ENCODE measurements around the gene ENAH.

Gene ENAH

DNA sequence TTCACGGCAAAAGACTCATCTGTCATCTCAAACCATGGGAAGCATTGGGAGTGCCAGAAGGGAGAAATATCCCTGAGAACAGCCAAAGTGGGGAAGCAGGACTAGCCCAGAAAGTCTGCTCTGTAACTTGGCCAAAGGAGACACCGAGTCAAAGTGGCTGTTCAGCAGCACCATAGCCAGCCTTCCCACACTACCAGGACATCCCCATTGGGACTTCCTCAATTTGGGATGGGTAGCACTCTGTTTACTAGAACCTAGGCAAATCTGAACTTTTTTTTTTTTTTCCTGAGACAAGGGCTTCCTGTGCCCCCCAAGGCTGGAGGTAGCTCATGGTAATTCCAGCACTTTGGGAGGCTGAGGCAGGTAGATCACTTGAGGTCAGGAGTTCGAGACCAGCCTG is 93.0 kb downstream of the ENAH start:
- no peak for DNase-seq (ENCODE audit: low read depth)

- no peak for DNase-seq (ENCODE audit: low read depth)
Observed at GRCh38 chr1:225559326-225559725, 93.6 kb downstream of the ENAH start.

DNA sequence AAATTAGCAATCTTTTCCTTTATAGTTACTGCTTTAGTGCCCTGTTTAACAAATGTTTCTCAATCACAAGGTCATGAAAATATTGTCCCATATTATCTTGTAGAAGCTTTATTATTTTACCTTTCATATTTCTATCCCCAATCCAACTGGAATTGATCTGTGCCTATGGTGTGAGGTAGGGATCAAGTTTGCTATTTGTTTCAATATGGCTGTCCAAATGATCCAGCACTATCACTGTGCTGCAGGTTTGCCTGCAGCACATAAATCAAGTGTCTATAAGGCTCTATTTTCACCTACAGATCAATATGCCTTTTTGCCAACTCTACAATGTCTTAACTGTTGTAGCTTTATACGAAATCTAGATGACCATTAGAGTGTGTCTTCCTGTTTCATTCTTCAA is 96.2 kb downstream of the ENAH start:
- no peak for DNase-seq (ENCODE audit: low read depth)

GRCh38 chr1:225555821-225556220 is 97.1 kb downstream of the ENAH start:
- DNase-seq (ENCODE audit: low read depth), result no peak

- DNase-seq (ENCODE audit: low read depth), result no peak
Observed at GRCh38 chr1:225554216-225554812, 98.6 kb downstream of the ENAH start.

GRCh38 chr1:225549821-225550220 is 103.1 kb downstream of the ENAH start:
- DNase-seq (ENCODE audit: low read depth), result no peak

DNA sequence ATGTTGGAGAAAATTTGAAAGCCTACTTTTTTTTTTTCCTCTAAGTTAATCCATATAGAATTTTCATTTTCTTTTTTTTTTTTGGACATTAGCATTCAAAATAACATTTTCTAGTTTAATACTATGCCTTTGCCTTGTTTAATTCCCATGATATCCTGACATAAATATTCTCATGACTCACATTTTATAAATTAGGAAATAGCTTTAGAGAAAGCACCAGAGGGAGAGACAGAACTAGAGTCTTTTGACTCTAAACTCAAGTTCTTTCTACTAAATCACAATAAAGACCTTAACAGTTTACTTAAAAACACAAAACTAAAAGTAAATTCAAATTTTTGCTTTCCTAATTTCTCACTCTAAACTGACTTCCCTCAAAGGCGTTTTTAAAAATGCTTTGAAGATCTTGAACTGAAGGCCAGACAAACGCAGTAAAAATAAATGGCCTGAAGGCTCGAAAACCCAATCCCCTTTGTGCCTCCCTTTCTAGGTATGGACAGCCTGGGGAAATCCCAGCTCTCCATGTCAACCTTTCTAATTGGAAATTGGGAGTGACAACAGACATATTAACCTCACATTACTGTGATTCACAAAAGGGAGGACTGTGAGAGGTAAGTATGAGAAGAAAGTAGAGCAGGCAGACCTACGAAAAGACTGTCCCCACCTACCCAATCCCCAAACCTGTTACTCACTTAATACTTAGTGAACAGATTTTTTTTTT is 104.6 kb downstream of the ENAH start:
- no peak for DNase-seq (ENCODE audit: low read depth)

GRCh38 chr1:225545649-225546048 is 107.3 kb downstream of the ENAH start:
- no peak for DNase-seq (ENCODE audit: low read depth)

- DNase-seq (ENCODE audit: low read depth), result no peak
Observed at GRCh38 chr1:225544924-225545323, 108.0 kb downstream of the ENAH start.

DNA sequence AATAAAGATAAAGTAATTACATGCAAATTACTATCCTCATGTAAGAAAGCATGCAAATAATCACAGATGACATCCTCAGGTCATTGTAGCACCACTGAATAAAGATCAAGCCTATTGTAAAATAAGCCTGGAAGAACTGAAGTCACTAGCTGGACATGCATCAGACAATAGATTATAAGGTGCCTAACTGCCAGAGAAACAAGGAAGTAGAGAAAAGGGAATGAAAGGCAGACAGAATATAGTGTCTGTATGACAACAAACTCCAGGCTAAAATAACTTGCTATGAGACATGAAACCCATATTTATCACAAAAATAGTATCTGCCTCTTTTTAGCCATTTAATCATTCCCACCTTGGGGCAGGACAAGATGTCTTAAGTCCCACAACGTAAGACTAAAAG is 108.7 kb downstream of the ENAH start:
- no peak for DNase-seq (ENCODE audit: low read depth)

GRCh38 chr1:225543350-225543749 is 109.6 kb downstream of the ENAH start:
- DNase-seq (ENCODE audit: low read depth), result no peak

- no peak for DNase-seq (ENCODE audit: low read depth)
Observed at GRCh38 chr1:225541383-225541782, 111.5 kb downstream of the ENAH start.

DNA sequence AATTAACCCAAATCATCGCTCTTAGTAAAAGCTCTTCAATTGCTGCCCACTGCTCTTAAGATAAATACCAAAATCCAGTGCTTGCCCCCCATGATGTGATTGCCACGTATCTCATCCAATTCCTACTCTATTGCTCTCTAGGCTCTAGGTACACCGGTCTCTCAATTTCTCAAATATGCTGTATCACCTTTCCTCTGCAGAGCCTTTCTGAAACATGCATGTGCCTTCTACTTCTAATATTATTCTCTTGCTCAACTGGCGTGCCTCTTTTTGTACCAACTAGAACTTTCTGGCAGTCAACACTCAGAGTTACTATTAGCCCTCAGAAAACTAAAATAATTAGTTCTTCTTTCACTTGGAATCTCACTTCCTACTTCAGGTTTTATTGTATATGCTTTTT is 113.3 kb downstream of the ENAH start:
- no peak for DNase-seq (ENCODE audit: low read depth)

DNA sequence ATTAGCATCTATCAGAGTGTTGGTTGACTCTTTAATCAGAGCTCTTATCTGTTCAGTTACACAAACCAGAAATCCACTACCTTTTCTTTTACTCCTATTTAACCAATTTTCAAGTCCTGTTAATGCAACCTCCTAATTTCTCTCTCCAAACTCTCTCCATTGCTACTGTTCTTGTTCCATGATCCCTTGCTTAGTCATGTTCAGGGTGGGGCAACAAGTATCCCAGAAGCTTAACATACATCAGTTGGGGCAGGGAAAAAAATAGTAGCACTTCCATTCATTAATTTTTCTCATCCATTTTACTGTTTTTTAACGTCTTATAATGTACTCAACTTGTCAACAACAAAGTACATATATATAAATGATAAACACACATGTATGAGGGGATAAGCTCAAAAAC is 113.9 kb downstream of the ENAH start:
- DNase-seq (ENCODE audit: low read depth), result no peak

DNA sequence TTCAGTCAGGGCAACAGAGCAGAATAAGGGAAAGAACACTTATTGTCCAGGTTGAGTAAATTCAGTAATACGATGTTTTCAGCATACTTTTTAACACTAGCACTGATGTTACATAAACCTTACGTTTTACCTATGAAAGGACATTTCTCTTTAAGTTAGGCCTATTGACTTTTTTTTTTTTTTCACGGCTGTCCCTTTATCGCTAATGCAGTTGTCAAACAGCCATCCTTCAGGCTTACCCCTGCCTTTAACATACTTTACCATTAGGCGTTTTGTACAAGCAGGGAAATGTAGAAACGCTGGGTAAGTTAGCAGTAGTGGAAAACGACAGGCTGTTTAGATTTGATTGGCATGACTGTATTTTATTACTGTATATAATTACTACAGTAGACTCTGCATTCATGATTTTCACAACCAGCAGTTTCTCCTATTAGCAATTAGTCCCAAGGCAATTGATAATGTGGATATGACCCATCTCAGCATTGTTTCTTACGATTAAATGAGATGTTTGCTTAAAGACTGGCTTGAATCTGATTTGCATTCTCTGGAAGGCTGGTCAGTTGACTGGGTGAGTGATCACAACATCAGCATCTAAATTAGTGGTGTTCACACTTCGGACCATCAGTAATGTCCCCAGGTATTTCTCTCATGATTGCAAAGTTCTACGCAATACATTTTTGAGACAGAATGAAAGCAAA is 115.2 kb downstream of the ENAH start:
- DNase-seq (ENCODE audit: low read depth), result no peak

GRCh38 chr1:225535280-225535679 is 117.6 kb downstream of the ENAH start:
- DNase-seq (ENCODE audit: low read depth), result no peak

GRCh38 chr1:225534772-225535171 is 118.2 kb downstream of the ENAH start:
- no peak for DNase-seq (ENCODE audit: low read depth)

- DNase-seq (ENCODE audit: low read depth), result no peak
Observed at GRCh38 chr1:225534135-225534534, 118.8 kb downstream of the ENAH start.

- DNase-seq (ENCODE audit: low read depth), result no peak
Observed at GRCh38 chr1:225533238-225533637, 119.7 kb downstream of the ENAH start.

GRCh38 chr1:225532240-225532944 is 120.5 kb downstream of the ENAH start:
- no peak for DNase-seq (ENCODE audit: low read depth)

GRCh38 chr1:225529726-225530125 is 123.2 kb downstream of the ENAH start:
- no peak for DNase-seq (ENCODE audit: low read depth)

GRCh38 chr1:225527575-225527974 is 125.3 kb downstream of the ENAH start:
- no peak for DNase-seq (ENCODE audit: low read depth)

DNA sequence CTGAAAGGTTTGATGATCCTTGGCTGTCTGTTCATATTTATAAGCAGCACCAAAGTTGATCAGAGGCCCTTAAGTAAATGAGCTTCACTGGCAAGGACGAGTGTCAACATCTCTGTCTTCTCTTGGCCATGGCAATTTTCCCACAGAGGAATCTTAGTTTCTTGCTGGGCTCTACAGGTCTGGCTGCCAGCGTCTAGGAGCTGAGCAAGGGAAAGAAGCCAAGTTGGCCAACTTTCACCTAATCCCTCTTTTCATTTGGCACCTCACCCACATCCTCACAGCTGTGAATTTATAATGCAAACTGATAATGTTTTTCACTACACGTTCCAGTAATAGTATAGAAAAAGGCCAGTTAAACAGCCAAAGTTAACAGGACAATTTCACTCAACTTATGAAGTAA is 126.0 kb downstream of the ENAH start:
- no peak for DNase-seq (ENCODE audit: low read depth)
